GM23338 (cell line): ENCODE data around the gene APP. TPM values are rescaled to one million over a fixed set of nuclear protein-coding genes. Genes with fewer than 3 reads are reported as not detected.
A peak's percentile ranks its signal among the peaks of the same experiment; 100 is the strongest.

ENCODE experiments used
- ATAC-seq: fragments of 200-7000 bp; cut with Tn5 transposase; 3 replicates; pipeline ENCODE4 v1.9.1; 2020
- DNase-seq: peaks from one replicate; pipeline ENCODE4 v3.0.0-alpha.2; 2015; ENCODE audit warnings: low spot score
- H2AFZ ChIP-seq: fragments of 200-600 bp; sonication (generic); 2 replicates; pipeline ENCODE4 v1.8.0; 2016; ENCODE audit warnings: antibody characterized with exemption, mild to moderate bottlenecking, moderate library complexity
- H3F3A ChIP-seq: fragments of 200-600 bp; sonication (generic); replicated peaks from 2 replicates; pipeline ENCODE4 v1.8.0; 2017; ENCODE audit warnings: antibody characterized with exemption, mixed run types, low read depth
- H3K27ac ChIP-seq: fragments of 200-600 bp; sonication (generic); 2 replicates; pipeline ENCODE4 v1.6.1; 2016; ENCODE audit warnings: low read depth
- H3K27me3 ChIP-seq: fragments of 200-600 bp; sonication (generic); 2 replicates; pipeline ENCODE4 v1.8.0; 2016; ENCODE audit warnings: mild to moderate bottlenecking, mixed run types, moderate library complexity; ENCODE audit not compliant: insufficient read depth
- H3K36me3 ChIP-seq: fragments of 200-600 bp; sonication (generic); 2 replicates; pipeline ENCODE4 v1.8.0; 2016; ENCODE audit warnings: mild to moderate bottlenecking; ENCODE audit not compliant: insufficient read depth
- H3K4me1 ChIP-seq: fragments of 200-600 bp; sonication (generic); 2 replicates; pipeline ENCODE4 v1.8.0; 2016; ENCODE audit warnings: mild to moderate bottlenecking, moderate library complexity; ENCODE audit not compliant: insufficient read depth
- H3K4me2 ChIP-seq: fragments of 200-600 bp; sonication (generic); 2 replicates; pipeline ENCODE4 v1.7.1; 2017; ENCODE audit warnings: mixed run types
- H3K4me3 ChIP-seq: fragments of 200-600 bp; sonication (generic); 2 replicates; pipeline ENCODE4 v1.6.1; 2016; ENCODE audit warnings: mixed run types
- H3K79me2 ChIP-seq: fragments of 200-600 bp; sonication (generic); replicated peaks from 2 replicates; pipeline ENCODE4 v1.8.0; 2017; ENCODE audit warnings: mild to moderate bottlenecking; ENCODE audit not compliant: insufficient read depth
- H3K9me2 ChIP-seq: fragments of 200-600 bp; sonication (generic); 2 replicates; pipeline ENCODE4 v1.8.0; 2017; ENCODE audit not compliant: insufficient read depth
- H4K20me1 ChIP-seq: fragments of 200-600 bp; sonication (generic); replicated peaks from 2 replicates; pipeline ENCODE4 v1.8.0; 2017; ENCODE audit warnings: mild to moderate bottlenecking; ENCODE audit not compliant: insufficient read depth
- H3K27ac Mint-ChIP-seq: 2 replicates; pipeline ENCODE4 v1.8.0; 2020; ENCODE audit warnings: inconsistent platforms, mild to moderate bottlenecking, moderate library complexity, mixed read lengths
- H3K27me3 Mint-ChIP-seq: 3 replicates; pipeline ENCODE4 v1.8.0; 2022; ENCODE audit warnings: low read depth, mild to moderate bottlenecking, moderate library complexity, mixed read lengths, inconsistent platforms; ENCODE audit not compliant: insufficient read depth, poor library complexity
- H3K36me3 Mint-ChIP-seq: 3 replicates; pipeline ENCODE4 v1.8.0; 2021; ENCODE audit warnings: low read depth, mild to moderate bottlenecking, inconsistent platforms, moderate library complexity, mixed read lengths
- H3K4me1 Mint-ChIP-seq: 3 replicates; pipeline ENCODE4 v1.8.0; 2020; ENCODE audit warnings: mild to moderate bottlenecking, inconsistent platforms, mixed read lengths
- H3K4me3 Mint-ChIP-seq: 3 replicates; pipeline ENCODE4 v1.8.0; 2021; ENCODE audit warnings: moderate library complexity, mild to moderate bottlenecking, inconsistent platforms, mixed read lengths
- H3K9me3 Mint-ChIP-seq: 3 replicates; pipeline ENCODE4 v1.8.0; 2020; ENCODE audit warnings: moderate library complexity, mild to moderate bottlenecking, inconsistent platforms, mixed read lengths
- CREB1 ChIP-seq: fragments of 250-450 bp; sonication (Bioruptor Pico); IDR thresholded peaks from 2 replicates; pipeline ENCODE4 v1.5.0; 2020; ENCODE audit warnings: low read depth, mild to moderate bottlenecking, moderate library complexity
- EZH2 ChIP-seq: fragments of 200-600 bp; sonication (generic); IDR thresholded peaks from one replicate; pipeline ENCODE4 v1.8.0; 2017; ENCODE audit warnings: antibody characterized with exemption, mild to moderate bottlenecking, low read depth; ENCODE audit not compliant: unreplicated experiment
- EZH2phosphoT487 ChIP-seq: fragments of 200-600 bp; sonication (generic); IDR thresholded peaks from one replicate; pipeline ENCODE4 v1.8.1; 2018; ENCODE audit warnings: antibody characterized with exemption; ENCODE audit not compliant: unreplicated experiment
- JUNB ChIP-seq: IDR thresholded peaks from one replicate; pipeline ENCODE4 v1.6.1; 2016; ENCODE audit warnings: antibody characterized with exemption; ENCODE audit not compliant: unreplicated experiment
- POLR2AphosphoS5 ChIP-seq: IDR thresholded peaks from 2 replicates; pipeline ENCODE4 v1.6.1; 2016; ENCODE audit warnings: antibody characterized with exemption, low read depth
- STAT1 ChIP-seq: IDR thresholded peaks from one replicate; pipeline ENCODE4 v1.6.1; 2016; ENCODE audit warnings: antibody characterized with exemption; ENCODE audit not compliant: unreplicated experiment
- ZNF114 ChIP-seq: fragments of 250-450 bp; sonication (Bioruptor Pico); IDR thresholded peaks from 2 replicates; pipeline ENCODE4 v1.5.0; 2020; ENCODE audit warnings: mild to moderate bottlenecking, moderate library complexity
- polyA plus RNA-seq: library from polyadenylated mRNA; unstranded; fragments of >200 nt; fragmentation: Nextera tagmentation; extraction: Ambion mirVana; gene quantifications from 2 replicates; pipeline ENCODE4 v1.2.1, GENCODE V29; 2016
- total RNA-seq: library from RNA; depleted of rRNA; stranded (reverse); fragments of >200 nt; shearing (Covaris generic); gene quantifications from 2 replicates; pipeline ENCODE4 v1.2.3, GENCODE V29; 2014
- TF ChIP-seq, protein P1 (sequence below), 2 experiments: fragments of 200-600 bp in 1 of 2; sonication (generic) in 1 of 2; conservative IDR thresholded peaks; 2 replicates each; pipeline versions ENCODE4 v1.5.1 to v1.6.1; 2016 to 2017; ENCODE audit warnings: antibody characterized with exemption in 2 of 2, low read depth in 2 of 2, mild to moderate bottlenecking in 2 of 2, moderate library complexity in 1 of 2
- TF ChIP-seq, protein P2 (sequence below): IDR thresholded peaks from one replicate; pipeline ENCODE4 v1.6.1; 2018; ENCODE audit warnings: antibody characterized with exemption; ENCODE audit not compliant: unreplicated experiment

APP gene
- total and polyA plus RNA-seq, 2 experiments from 2014 or later: 69.4 to 444 TPM

DNA sequence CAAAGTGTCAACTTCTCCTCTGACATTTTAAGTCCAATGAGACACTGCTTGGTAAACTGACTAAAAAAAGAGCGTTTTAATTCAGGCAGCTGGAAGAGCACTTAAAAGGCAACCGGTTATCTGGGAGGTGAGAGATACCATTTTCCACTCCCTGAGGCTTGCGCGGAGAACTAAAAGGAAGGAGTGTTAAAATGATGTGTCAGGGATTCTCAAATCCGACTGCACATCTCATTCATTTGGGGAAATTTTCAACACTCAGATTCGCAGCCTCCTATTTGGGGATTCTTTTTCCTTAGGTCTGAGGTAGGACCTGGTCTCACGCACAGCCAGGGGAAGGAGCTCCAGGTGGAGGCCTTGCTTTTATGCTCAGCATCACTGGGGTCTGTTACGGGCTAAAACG lies 281.9 kb downstream of the APP start (continued):
- TF ChIP-seq POLR2AphosphoS5 (no peak), EZH2phosphoT487 (no peak), STAT1 (no peak), ZNF114 (CRISPR knock-in tag) (no peak)
- TF ChIP-seq, protein P1, sequence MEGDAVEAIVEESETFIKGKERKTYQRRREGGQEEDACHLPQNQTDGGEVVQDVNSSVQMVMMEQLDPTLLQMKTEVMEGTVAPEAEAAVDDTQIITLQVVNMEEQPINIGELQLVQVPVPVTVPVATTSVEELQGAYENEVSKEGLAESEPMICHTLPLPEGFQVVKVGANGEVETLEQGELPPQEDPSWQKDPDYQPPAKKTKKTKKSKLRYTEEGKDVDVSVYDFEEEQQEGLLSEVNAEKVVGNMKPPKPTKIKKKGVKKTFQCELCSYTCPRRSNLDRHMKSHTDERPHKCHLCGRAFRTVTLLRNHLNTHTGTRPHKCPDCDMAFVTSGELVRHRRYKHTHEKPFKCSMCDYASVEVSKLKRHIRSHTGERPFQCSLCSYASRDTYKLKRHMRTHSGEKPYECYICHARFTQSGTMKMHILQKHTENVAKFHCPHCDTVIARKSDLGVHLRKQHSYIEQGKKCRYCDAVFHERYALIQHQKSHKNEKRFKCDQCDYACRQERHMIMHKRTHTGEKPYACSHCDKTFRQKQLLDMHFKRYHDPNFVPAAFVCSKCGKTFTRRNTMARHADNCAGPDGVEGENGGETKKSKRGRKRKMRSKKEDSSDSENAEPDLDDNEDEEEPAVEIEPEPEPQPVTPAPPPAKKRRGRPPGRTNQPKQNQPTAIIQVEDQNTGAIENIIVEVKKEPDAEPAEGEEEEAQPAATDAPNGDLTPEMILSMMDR (conservative IDR thresholded peaks at IDR 0.05; ENCODE audit: low read depth in 2 of 2): no peak

DNA sequence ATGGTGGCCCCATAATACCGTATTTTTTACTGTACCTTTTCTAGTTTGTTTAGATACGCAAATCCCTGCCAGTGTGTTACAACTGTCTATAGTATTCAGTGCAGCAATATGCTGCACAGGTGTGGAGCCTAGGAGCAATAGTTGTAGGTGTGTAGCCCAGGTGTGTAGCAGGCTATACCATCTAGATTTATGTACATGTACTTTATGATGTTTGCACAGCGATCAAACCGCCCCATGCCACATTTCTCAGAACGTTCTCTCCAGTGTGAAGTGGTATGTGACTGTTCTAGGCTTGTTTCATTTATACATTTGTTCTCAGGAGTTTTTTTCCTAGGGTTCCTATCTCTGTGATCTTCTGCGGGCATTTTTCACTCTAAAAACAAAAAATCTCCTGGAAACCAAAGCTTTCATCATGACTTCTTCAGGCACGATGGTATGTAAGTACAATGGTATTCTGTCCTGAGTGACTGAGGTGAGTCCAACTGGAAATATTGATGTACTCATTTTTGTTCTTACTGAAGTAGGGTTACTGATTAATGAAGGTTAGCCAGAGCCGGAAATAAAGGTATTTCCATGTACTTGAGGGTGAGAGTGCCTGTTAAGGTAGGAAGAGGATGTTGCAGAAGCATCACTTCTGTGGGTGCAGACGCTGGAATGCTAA lies 282.8 kb downstream of the APP start:
- H3K27me3 Mint-ChIP-seq: peaks cover 18% of the 10 kb centered on the region
- Histone ChIP-seq H4K20me1 (peaks cover 3% of the 10 kb centered on the region; the same call in 1 of the 2 replicates), H3K79me2 (0 out of 2 replicates have a peak, but pooled peaks cover 2% of the 10 kb centered on the region), H3K36me3 (peaks cover 35% of the 10 kb centered on the region), H3K4me2 (no peak overlapping the region), H3K9me2 (no peaks in the 10 kb centered on the region), H3K4me1 (no peaks in the 10 kb centered on the region), H3F3A (peaks cover 3% of the 10 kb centered on the region), H3K27me3 (no peaks in the 10 kb centered on the region), H3K27ac (no peak overlapping the region), H3K4me3 (no peak overlapping the region), H2AFZ (no peak overlapping the region)
- H3K36me3 Mint-ChIP-seq: peaks cover 79% of the 10 kb centered on the region
- no peak for TF ChIP-seq ZNF114 (CRISPR knock-in tag)
- TF ChIP-seq STAT1: no peak
- TF ChIP-seq JUNB: no peak
- no peak for TF ChIP-seq EZH2
- no peak for TF ChIP-seq POLR2AphosphoS5
- no peak overlapping the region for H3K27ac Mint-ChIP-seq
- DNase-seq (no peak), ATAC-seq (no peak)
- H3K9me3 Mint-ChIP-seq: peaks cover 3% of the 10 kb centered on the region; the same call in 2 of the 3 replicates
- H3K4me3 Mint-ChIP-seq: no peak overlapping the region
- no peaks in the 10 kb centered on the region for H3K4me1 Mint-ChIP-seq

DNA sequence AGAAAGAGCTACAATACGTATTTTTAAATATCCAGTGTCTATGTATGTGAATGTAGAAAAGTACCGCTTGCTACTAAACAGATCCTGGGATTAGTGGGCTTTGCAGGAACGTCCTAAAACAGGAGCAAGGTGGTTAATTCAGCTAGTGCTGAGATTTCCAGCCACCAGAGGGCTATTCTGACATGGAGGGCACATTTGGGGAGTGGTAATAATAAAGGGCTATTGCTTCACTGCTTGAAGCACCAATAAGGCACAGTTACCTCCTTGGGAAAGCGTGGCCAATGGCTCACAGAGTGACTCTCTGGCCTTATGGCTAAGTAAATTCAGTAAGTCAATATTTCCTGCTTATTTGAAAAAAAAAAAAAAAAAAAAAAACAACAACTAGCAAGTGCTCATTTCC lies 283.4 kb downstream of the APP start:
- H3K27ac ChIP-seq: no peak overlapping the region
- H3K9me2 ChIP-seq: no peaks in the 10 kb centered on the region
- H3K9me3 Mint-ChIP-seq: peaks cover 9% of the 10 kb centered on the region
- H3F3A ChIP-seq: peaks cover 9% of the 10 kb centered on the region
- peaks cover 29% of the 10 kb centered on the region for H3K36me3 ChIP-seq
- peaks cover 3% of the 10 kb centered on the region; the same call in 1 of the 2 replicates for H4K20me1 ChIP-seq
- H3K27me3 ChIP-seq: no peaks in the 10 kb centered on the region
- H3K4me1 ChIP-seq: no peaks in the 10 kb centered on the region
- H3K4me1 Mint-ChIP-seq: no peaks in the 10 kb centered on the region
- TF ChIP-seq, protein P2, sequence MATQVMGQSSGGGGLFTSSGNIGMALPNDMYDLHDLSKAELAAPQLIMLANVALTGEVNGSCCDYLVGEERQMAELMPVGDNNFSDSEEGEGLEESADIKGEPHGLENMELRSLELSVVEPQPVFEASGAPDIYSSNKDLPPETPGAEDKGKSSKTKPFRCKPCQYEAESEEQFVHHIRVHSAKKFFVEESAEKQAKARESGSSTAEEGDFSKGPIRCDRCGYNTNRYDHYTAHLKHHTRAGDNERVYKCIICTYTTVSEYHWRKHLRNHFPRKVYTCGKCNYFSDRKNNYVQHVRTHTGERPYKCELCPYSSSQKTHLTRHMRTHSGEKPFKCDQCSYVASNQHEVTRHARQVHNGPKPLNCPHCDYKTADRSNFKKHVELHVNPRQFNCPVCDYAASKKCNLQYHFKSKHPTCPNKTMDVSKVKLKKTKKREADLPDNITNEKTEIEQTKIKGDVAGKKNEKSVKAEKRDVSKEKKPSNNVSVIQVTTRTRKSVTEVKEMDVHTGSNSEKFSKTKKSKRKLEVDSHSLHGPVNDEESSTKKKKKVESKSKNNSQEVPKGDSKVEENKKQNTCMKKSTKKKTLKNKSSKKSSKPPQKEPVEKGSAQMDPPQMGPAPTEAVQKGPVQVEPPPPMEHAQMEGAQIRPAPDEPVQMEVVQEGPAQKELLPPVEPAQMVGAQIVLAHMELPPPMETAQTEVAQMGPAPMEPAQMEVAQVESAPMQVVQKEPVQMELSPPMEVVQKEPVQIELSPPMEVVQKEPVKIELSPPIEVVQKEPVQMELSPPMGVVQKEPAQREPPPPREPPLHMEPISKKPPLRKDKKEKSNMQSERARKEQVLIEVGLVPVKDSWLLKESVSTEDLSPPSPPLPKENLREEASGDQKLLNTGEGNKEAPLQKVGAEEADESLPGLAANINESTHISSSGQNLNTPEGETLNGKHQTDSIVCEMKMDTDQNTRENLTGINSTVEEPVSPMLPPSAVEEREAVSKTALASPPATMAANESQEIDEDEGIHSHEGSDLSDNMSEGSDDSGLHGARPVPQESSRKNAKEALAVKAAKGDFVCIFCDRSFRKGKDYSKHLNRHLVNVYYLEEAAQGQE: no peak
- TF ChIP-seq CREB1 (CRISPR knock-in tag): no peak
- no peak for TF ChIP-seq STAT1
- TF ChIP-seq, protein P1 (conservative IDR thresholded peaks at IDR 0.05; ENCODE audit: low read depth in 2 of 2): peak; percentile 30 to 33
- H3K4me3 Mint-ChIP-seq: no peak overlapping the region
- H3K27me3 Mint-ChIP-seq: peaks cover 18% of the 10 kb centered on the region
- no peak overlapping the region for H3K27ac Mint-ChIP-seq
- peaks cover 85% of the 10 kb centered on the region for H3K36me3 Mint-ChIP-seq
- DNase-seq (peak; percentile 59), ATAC-seq (peak; percentile 60)
- H2AFZ ChIP-seq: no peak overlapping the region
- no peak overlapping the region for H3K4me3 ChIP-seq
- 0 out of 2 replicates have a peak, but pooled peaks cover 2% of the 10 kb centered on the region for H3K79me2 ChIP-seq
- no peak overlapping the region for H3K4me2 ChIP-seq
